T-cell (primary cell): ENCODE data around the gene USP17L13. TPM values are rescaled to one million over a fixed set of nuclear protein-coding genes. Genes with fewer than 3 reads are reported as not detected.
A peak's percentile ranks its signal among the peaks of the same experiment; 100 is the strongest.
"Not testable (repeated sequence)": the region's sequence is repeated elsewhere in the genome, so short reads cannot be mapped to it uniquely, and the experiment has no call there.

ENCODE experiments used
- ATAC-seq, 4 experiments: fragments of 200-7000 bp in 3 of 4; fragments of 150-1000 bp in 1 of 4; cut with Tn5 transposase; replicated peaks in 1 of 4; 1 replicate in 3 of 4; 2 replicates in 1 of 4; pipeline ENCODE4 v1.10.0; 2021; ENCODE audit warnings: moderate library complexity in 3 of 4, mild to moderate bottlenecking in 2 of 4, moderate number of reproducible peaks in 1 of 4
- CTCF ChIA-PET, 2 donors: fragments of 300-600 bp; sonication (Branson Sonifier 250); formaldehyde crosslinking; loops; one replicate each; lab custom pipeline; 2022; ENCODE audit warnings: antibody characterized with exemption in 2 of 2; lab: Charles Lee
- POLR2A ChIA-PET, 2 donors: fragments of 300-600 bp; sonication (Branson Sonifier 250); formaldehyde crosslinking; loops; one replicate each; lab custom pipeline; 2022; ENCODE audit warnings: antibody characterized with exemption in 2 of 2; lab: Charles Lee
- DNase-seq, 35 experiments: peaks; one replicate each; pipeline versions ENCODE4 v3.0.0 to v3.0.0-alpha.2; 2013 to 2023
- H3K27ac ChIP-seq: one replicate; pipeline ENCODE4 v1.5.1; 2013; ENCODE audit warnings: low read length
- H3K27me3 ChIP-seq, 2 experiments: replicated peaks in 1 of 2; 1 replicate in 1 of 2; 2 replicates in 1 of 2; pipeline versions ENCODE4 v1.6.1 to v1.7.0; 2013; ENCODE audit warnings: low read length in 1 of 2, mixed read lengths in 1 of 2; ENCODE audit not compliant: control insufficient read depth in 2 of 2, insufficient read depth in 2 of 2; ENCODE audit errors: extremely low read depth in 1 of 2
- H3K36me3 ChIP-seq, 2 donors: 1 replicate in 1 of 2; 2 replicates in 1 of 2; pipeline versions ENCODE4 v1.6.1 to v1.7.0; 2013; ENCODE audit warnings: low read length in 1 of 2; ENCODE audit not compliant: control insufficient read depth in 2 of 2, insufficient read depth in 1 of 2; ENCODE audit errors: extremely low read depth in 1 of 2
- H3K4me1 ChIP-seq, 2 experiments: 1 replicate in 1 of 2; 2 replicates in 1 of 2; pipeline versions ENCODE4 v1.6.1 to v1.7.0; 2013; ENCODE audit warnings: low read length in 2 of 2, mixed read lengths in 1 of 2; ENCODE audit not compliant: insufficient read depth in 2 of 2, control insufficient read depth in 1 of 2; ENCODE audit errors: extremely low read depth in 1 of 2
- H3K4me3 ChIP-seq, 2 donors: 1 replicate in 1 of 2; 2 replicates in 1 of 2; pipeline versions ENCODE4 v1.5.1 to v1.7.0; 2013; ENCODE audit warnings: mild to moderate bottlenecking in 2 of 2, low read length in 1 of 2, moderate library complexity in 1 of 2; ENCODE audit not compliant: control insufficient read depth in 1 of 2; ENCODE audit errors: extremely low read depth in 1 of 2
- H3K9me3 ChIP-seq: 2 replicates; pipeline ENCODE4 v1.7.0; 2013
- H3K27ac Mint-ChIP-seq, 2 donors: one replicate each; pipeline ENCODE4 v1.8.0; 2020 to 2021; ENCODE audit warnings: mild to moderate bottlenecking in 2 of 2, mixed read lengths in 2 of 2
- H3K27me3 Mint-ChIP-seq, 2 donors: one replicate each; pipeline ENCODE4 v1.8.0; 2021 to 2022; ENCODE audit warnings: mixed read lengths in 2 of 2
- H3K36me3 Mint-ChIP-seq: one replicate; pipeline ENCODE4 v1.8.0; 2021; ENCODE audit warnings: mixed read lengths
- H3K4me1 Mint-ChIP-seq, 3 donors: one replicate each; pipeline ENCODE4 v1.8.0; 2020 to 2022; ENCODE audit warnings: mixed read lengths in 3 of 3, mild to moderate bottlenecking in 1 of 3
- H3K4me3 Mint-ChIP-seq, 3 donors: one replicate each; pipeline ENCODE4 v1.8.0; 2020 to 2022; ENCODE audit warnings: mild to moderate bottlenecking in 3 of 3, mixed read lengths in 3 of 3, moderate library complexity in 3 of 3
- H3K9me3 Mint-ChIP-seq, 3 donors: one replicate each; pipeline ENCODE4 v1.8.0; 2020 to 2022; ENCODE audit warnings: mixed read lengths in 3 of 3
- WGBS: methylation state at CpG from one replicate; pipeline ENCODE4 v1.1.5; 2013; ENCODE audit warnings: missing lambda C conversion rate; ENCODE audit not compliant: insufficient coverage; 5-methylcytosine and 5-hydroxymethylcytosine counted together
- total RNA-seq, 35 experiments: library from RNA in 6 of 35; stranded (reverse) in 6 of 35; fragments of 120-200 nt in 1 of 35; gene quantifications; one replicate each; pipeline versions ENCODE4 v1.2.1 to v1.2.4 and lab custom pipeline; 2013 to 2026

USP17L13 gene
- total RNA-seq, 5 donors from 2014 or later (not counting 1 experiment from before 2014, with no cell fraction given), result not detected

DNA sequence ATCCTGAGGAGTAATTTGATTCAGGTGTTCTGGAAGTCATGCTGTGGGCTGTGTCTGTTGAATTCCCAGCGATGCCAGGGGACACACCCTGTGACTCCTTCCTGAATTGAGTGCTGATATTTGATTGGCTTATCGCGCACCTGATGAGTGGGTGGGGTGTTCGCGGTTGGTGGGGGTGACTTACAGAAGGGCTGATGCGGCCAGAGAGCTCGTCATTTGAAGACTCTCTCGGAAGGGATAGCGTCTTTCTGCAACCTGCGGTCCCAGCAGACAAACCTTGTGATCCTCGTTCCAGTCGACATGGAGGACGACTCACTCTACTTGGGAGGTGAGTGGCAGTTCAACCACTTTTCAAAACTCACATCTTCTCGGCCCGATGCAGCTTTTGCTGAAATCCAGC is 9.4 kb downstream of the USP17L13 start, which contains the start of gene USP17L15:
USP17L15 (plus strand) TSS at position 301 of the 400 bp plus-strand sequence; CDS start at position 301, 0 bp downstream.
- H3K9me3 ChIP-seq, DNase-seq, H3K27me3 Mint-ChIP-seq, POLR2A ChIA-PET, H3K4me3 Mint-ChIP-seq, H3K36me3 ChIP-seq, CTCF ChIA-PET, H3K4me3 ChIP-seq, H3K27ac ChIP-seq, H3K27me3 ChIP-seq, H3K4me1 Mint-ChIP-seq, H3K27ac Mint-ChIP-seq, H3K9me3 Mint-ChIP-seq, H3K4me1 ChIP-seq, ATAC-seq, H3K36me3 Mint-ChIP-seq: not testable (repeated sequence)
- no CpG with 5 or more reads among the region's 15 CpGs for WGBS

DNA sequence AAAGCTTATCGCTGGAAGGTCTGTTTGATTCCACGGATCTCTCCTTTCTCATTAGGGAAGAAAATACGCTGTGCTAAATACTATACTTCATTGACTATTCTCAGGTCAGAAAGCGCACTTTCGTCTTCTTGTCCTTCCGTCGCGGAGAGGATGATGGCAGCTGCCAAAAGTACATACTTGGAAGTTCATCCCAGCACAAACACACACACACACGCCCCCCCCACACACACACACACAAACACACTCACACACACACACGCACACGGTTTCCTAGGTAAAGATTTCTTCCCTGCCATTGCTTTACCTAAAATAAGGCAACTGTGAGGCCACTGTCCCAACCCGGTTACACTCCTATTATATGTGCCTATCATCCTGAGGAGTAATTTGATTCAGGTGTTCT is 13.8 kb downstream of the USP17L13 start:
- H3K4me3 ChIP-seq, H3K27me3 Mint-ChIP-seq, H3K4me1 ChIP-seq, H3K4me3 Mint-ChIP-seq, H3K36me3 ChIP-seq, H3K9me3 ChIP-seq, POLR2A ChIA-PET, H3K27ac ChIP-seq, H3K36me3 Mint-ChIP-seq, H3K27ac Mint-ChIP-seq, ATAC-seq, H3K4me1 Mint-ChIP-seq, CTCF ChIA-PET, H3K9me3 Mint-ChIP-seq, H3K27me3 ChIP-seq: not testable (repeated sequence)
- WGBS, result no CpG with 5 or more reads among the region's 12 CpGs
- DNase-seq, result peak in 7 of 35 experiments; percentile 0 to 7 (median 1)

DNA sequence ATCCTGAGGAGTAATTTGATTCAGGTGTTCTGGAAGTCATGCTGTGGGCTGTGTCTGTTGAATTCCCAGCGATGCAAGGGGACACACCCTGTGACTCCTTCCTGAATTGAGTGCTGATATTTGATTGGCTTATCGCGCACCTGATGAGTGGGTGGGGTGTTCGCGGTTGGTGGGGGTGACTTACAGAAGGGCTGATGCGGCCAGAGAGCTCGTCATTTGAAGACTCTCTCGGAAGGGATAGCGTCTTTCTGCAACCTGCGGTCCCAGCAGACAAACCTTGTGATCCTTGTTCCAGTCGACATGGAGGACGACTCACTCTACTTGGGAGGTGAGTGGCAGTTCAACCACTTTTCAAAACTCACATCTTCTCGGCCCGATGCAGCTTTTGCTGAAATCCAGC is 18.9 kb downstream of the USP17L13 start, which contains the start of gene USP17L17:
USP17L17 (plus strand) TSS at position 301 of the 400 bp plus-strand sequence; CDS start at position 301, 0 bp downstream.
- H3K36me3 Mint-ChIP-seq, H3K9me3 Mint-ChIP-seq, H3K4me3 ChIP-seq, H3K27me3 Mint-ChIP-seq, ATAC-seq, CTCF ChIA-PET, H3K27ac ChIP-seq, H3K27ac Mint-ChIP-seq, H3K4me3 Mint-ChIP-seq, H3K4me1 Mint-ChIP-seq, H3K4me1 ChIP-seq, H3K36me3 ChIP-seq, H3K9me3 ChIP-seq, POLR2A ChIA-PET, H3K27me3 ChIP-seq, DNase-seq: not testable (repeated sequence)
- no CpG with 5 or more reads among the region's 14 CpGs for whole genome bisulfite sequencing

DNA sequence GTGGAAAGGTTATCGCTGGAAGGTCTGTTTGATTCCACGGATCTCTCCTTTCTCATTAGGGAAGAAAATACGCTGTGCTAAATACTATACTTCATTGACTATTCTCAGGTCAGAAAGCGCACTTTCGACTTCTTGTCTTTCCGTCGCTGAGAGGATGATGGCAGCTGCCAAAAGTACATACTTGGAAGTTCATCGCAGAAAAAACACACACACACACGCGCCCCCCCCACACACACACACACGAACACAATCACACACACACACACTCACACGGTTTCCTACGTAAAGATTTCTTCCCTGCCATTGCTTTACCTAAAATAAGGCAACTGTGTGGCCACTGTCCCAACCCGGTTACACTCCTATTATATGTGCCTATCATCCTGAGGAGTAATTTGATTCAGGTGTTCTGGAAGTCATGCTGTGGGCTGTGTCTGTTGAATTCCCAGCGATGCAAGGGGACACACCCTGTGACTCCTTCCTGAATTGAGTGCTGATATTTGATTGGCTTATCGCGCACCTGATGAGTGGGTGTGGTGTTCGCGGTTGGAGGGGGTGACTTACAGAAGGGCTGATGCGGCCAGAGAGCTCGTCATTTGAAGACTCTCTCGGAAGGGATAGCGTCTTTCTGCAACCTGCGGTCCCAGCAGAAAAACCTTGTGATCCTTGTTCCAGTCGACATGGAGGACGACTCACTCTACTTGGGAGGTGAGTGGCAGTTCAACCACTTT is 23.4 kb downstream of the USP17L13 start, which contains the start of gene USP17L18:
USP17L18 (plus strand) TSS at position 678 of the 728 bp plus-strand sequence; CDS start at position 678, 0 bp downstream.
- H3K4me3 ChIP-seq, POLR2A ChIA-PET, H3K27me3 ChIP-seq, H3K27ac ChIP-seq, H3K4me3 Mint-ChIP-seq, H3K4me1 ChIP-seq, H3K27me3 Mint-ChIP-seq, H3K27ac Mint-ChIP-seq, H3K9me3 Mint-ChIP-seq, ATAC-seq, H3K4me1 Mint-ChIP-seq, CTCF ChIA-PET, H3K36me3 ChIP-seq, H3K9me3 ChIP-seq, H3K36me3 Mint-ChIP-seq: not testable (repeated sequence)
- WGBS, result 93% methylated on average over 4 of the region's 26 CpGs
- peak in 7 of 35 experiments; percentile 0 to 12 (median 2) for DNase-seq

DNA sequence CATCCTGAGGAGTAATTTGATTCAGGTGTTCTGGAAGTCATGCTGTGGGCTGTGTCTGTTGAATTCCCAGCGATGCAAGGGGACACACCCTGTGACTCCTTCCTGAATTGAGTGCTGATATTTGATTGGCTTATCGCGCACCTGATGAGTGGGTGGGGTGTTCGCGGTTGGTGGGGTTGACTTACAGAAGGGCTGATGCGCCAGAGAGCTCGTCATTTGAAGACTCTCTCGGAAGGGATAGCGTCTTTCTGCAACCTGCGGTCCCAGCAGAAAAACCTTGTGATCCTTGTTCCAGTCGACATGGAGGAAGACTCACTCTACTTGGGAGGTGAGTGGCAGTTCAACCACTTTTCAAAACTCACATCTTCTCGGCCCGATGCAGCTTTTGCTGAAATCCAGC is 28.4 kb downstream of the USP17L13 start, which contains the start of gene USP17L19:
USP17L19 (plus strand) TSS at position 301 of the 400 bp plus-strand sequence; CDS start at position 301, 0 bp downstream.
- H3K9me3 Mint-ChIP-seq, H3K4me1 Mint-ChIP-seq, DNase-seq, H3K36me3 Mint-ChIP-seq, H3K27ac Mint-ChIP-seq, H3K4me3 ChIP-seq, H3K36me3 ChIP-seq, ATAC-seq, H3K4me3 Mint-ChIP-seq, H3K9me3 ChIP-seq, POLR2A ChIA-PET, H3K27me3 ChIP-seq, H3K4me1 ChIP-seq, H3K27me3 Mint-ChIP-seq, CTCF ChIA-PET, H3K27ac ChIP-seq: not testable (repeated sequence)
- WGBS, result no CpG with 5 or more reads among the region's 13 CpGs

DNA sequence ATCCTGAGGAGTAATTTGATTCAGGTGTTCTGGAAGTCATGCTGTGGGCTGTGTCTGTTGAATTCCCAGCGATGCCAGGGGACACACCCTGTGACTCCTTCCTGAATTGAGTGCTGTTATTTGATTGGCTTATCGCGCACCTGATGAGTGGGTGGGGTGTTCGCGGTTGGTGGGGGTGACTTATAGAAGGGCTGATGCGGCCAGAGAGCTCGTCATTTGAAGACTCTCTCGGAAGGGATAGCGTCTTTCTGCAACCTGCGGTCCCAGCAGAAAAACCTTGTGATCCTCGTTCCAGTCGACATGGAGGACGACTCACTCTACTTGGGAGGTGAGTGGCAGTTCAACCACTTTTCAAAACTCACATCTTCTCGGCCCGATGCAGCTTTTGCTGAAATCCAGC is 33.1 kb downstream of the USP17L13 start, which contains the start of gene USP17L20:
USP17L20 (plus strand) TSS at position 301 of the 400 bp plus-strand sequence; CDS start at position 301, 0 bp downstream.
- ATAC-seq, result not testable (repeated sequence)

More for the DNA sequence above, 33.1 kb downstream of the USP17L13 start, which contains the start of gene USP17L20:
- H3K36me3 Mint-ChIP-seq, H3K4me3 Mint-ChIP-seq, H3K4me1 Mint-ChIP-seq, H3K27ac ChIP-seq, H3K27me3 Mint-ChIP-seq, POLR2A ChIA-PET, DNase-seq, H3K4me3 ChIP-seq, H3K27me3 ChIP-seq, H3K4me1 ChIP-seq, H3K36me3 ChIP-seq, H3K9me3 ChIP-seq, CTCF ChIA-PET, H3K9me3 Mint-ChIP-seq, H3K27ac Mint-ChIP-seq: not testable (repeated sequence)
- no CpG with 5 or more reads among the region's 15 CpGs for WGBS
